Measurements from ENCODE around the gene PDE4A. TPM values are rescaled to one million over a fixed set of nuclear protein-coding genes. Genes with fewer than 3 reads are reported as not detected.
A peak's percentile ranks its signal among the peaks of the same experiment; 100 is the strongest.

Gene PDE4A
- total RNA-seq, 4 donors from 2014 or later = 6.4 to 10.1 (median 8.4) TPM

- H3K4me1 ChIP-seq = peaks cover 27 to 38% of the 10 kb centered on the region in 2 donors
- peak overlapping the region; percentile 65 to 96 (median 67) for H3K4me3 ChIP-seq
- DNase-seq (peak; percentile 64 to 92), ATAC-seq (peak; percentile 40 to 56)
- no peaks in the 10 kb centered on the region for H3K9me3 ChIP-seq
- no peaks in the 10 kb centered on the region for H3K36me3 ChIP-seq
- no peaks in the 10 kb centered on the region for H3K27me3 ChIP-seq
- in situ Hi-C loops (cut with MboI; ENCODE audit: low sequenced_read_pairs in 4 of 4) = no loop called here
- intact Hi-C loops (cut with DNase I; ENCODE audit: low total_unique reads) = loop anchor here (2.0 kb wide), 1 partner anchor 47 kb away; no protein-coding TSS in a partner anchor
- H3K27ac ChIP-seq = peak overlapping the region; percentile 93 to 96 (median 94)
- TF ChIP-seq POLR2A (IDR thresholded peaks at IDR 0.05) (peak; percentile 34 to 40), CTCF (IDR thresholded peaks at IDR 0.05 in 4 of 5, conservative IDR thresholded peaks at IDR 0.05 in 1 of 5) (no peak)
Observed at GRCh38 chr19:10431943-10432735, 11.8 kb downstream of the PDE4A start.

GRCh38 chr19:10432736-10433130 is 12.4 kb downstream of the PDE4A start:
- in situ Hi-C loops (cut with MboI; ENCODE audit: low sequenced_read_pairs in 4 of 4) = no loop called here
- Histone ChIP-seq H3K36me3 (no peaks in the 10 kb centered on the region), H3K4me3 (peak overlapping the region; percentile 65 to 96 (median 67)), H3K9me3 (no peaks in the 10 kb centered on the region), H3K4me1 (peaks cover 27 to 38% of the 10 kb centered on the region in 2 donors), H3K27me3 (no peaks in the 10 kb centered on the region), H3K27ac (peak overlapping the region; percentile 93 to 96 (median 94))
- DNase-seq (peak; percentile 72 to 95), ATAC-seq (peak; percentile 77 to 78)
- intact Hi-C loops (cut with DNase I; ENCODE audit: low total_unique reads) = loop anchor here (2.0 kb wide), 1 partner anchor 46 kb away; no protein-coding TSS in a partner anchor
- no peak for TF ChIP-seq CTCF (IDR thresholded peaks at IDR 0.05 in 4 of 5, conservative IDR thresholded peaks at IDR 0.05 in 1 of 5)
- no peak for TF ChIP-seq POLR2A (IDR thresholded peaks at IDR 0.05)

- Histone ChIP-seq H3K27me3 (no peaks in the 10 kb centered on the region), H3K4me3 (peak overlapping the region in 3 of 4 donors; percentile 40 to 68 (median 65)), H3K9me3 (no peaks in the 10 kb centered on the region), H3K4me1 (peaks cover 27 to 38% of the 10 kb centered on the region in 2 donors), H3K36me3 (no peaks in the 10 kb centered on the region), H3K27ac (peak overlapping the region; percentile 93 to 96 (median 94))
- in situ Hi-C loops (cut with MboI; ENCODE audit: low sequenced_read_pairs in 4 of 4) (no loop called here), intact Hi-C loops (cut with DNase I; ENCODE audit: low total_unique reads) (loop anchor here (2.0 kb wide), 1 partner anchor 46 kb away; no protein-coding TSS in a partner anchor)
- TF ChIP-seq CTCF (IDR thresholded peaks at IDR 0.05 in 4 of 5, conservative IDR thresholded peaks at IDR 0.05 in 1 of 5) (no peak), POLR2A (IDR thresholded peaks at IDR 0.05) (no peak)
- ATAC-seq = peak; percentile 53 to 65
- peak; percentile 73 to 79 for DNase-seq
Observed at GRCh38 chr19:10433131-10433536, 12.8 kb downstream of the PDE4A start.

- Histone ChIP-seq H3K27me3 (no peaks in the 10 kb centered on the region), H3K36me3 (no peaks in the 10 kb centered on the region), H3K27ac (peak overlapping the region in 3 of 4 donors; percentile 39 to 96 (median 67)), H3K4me1 (peaks cover 12 to 20% of the 10 kb centered on the region in 2 donors), H3K4me3 (no peak overlapping the region), H3K9me3 (no peaks in the 10 kb centered on the region)
- intact Hi-C loops (cut with DNase I; ENCODE audit: low total_unique reads) = no loop called here
- in situ Hi-C loops (cut with MboI; ENCODE audit: low sequenced_read_pairs in 4 of 4) = no loop called here
- DNase-seq (peak in 1 of 2 donors; percentile 51), ATAC-seq (peak; percentile 50 to 73)
- TF ChIP-seq CTCF (IDR thresholded peaks at IDR 0.05 in 4 of 5, conservative IDR thresholded peaks at IDR 0.05 in 1 of 5) (no peak), POLR2A (IDR thresholded peaks at IDR 0.05) (no peak)
Observed at GRCh38 chr19:10439588-10439987, 19.2 kb downstream of the PDE4A start.

Measured in gastrocnemius medialis (tissue), 4 donors.